IMR-90 (cell line): ENCODE measurements around the gene ERH. TPM values are rescaled to one million over a fixed set of nuclear protein-coding genes. Genes with fewer than 3 reads are reported as not detected.

Experiments used
- ATAC-seq: fragments of 200-7000 bp; cut with Tn5 transposase; 2 replicates; pipeline ENCODE4 v1.9.1; 2020; ENCODE audit warnings: low read depth, mild to moderate bottlenecking, moderate library complexity
- BruUV-seq: library from RNA; stranded (reverse); fragments of 400-500 nt; replicated peaks from 2 replicates; lab custom pipeline; 2021; lab: Mats Ljungman, UMichigan
- CTCF ChIA-PET: fragments of 300-600 bp; formaldehyde crosslinking; extraction: SDS; loops from one replicate; lab custom pipeline; 2021; ENCODE audit warnings: antibody characterized with exemption; lab: Yijun Ruan, JAX
- POLR2A ChIA-PET: fragments of 300-600 bp; sonication (Branson Sonifier 250); formaldehyde crosslinking; loops from one replicate; lab custom pipeline; 2022; ENCODE audit warnings: antibody characterized with exemption; ENCODE audit not compliant: unreplicated experiment; lab: Charles Lee
- DNase-seq: peaks from one replicate; pipeline ENCODE4 v3.0.0; 2013
- H2AFZ ChIP-seq: replicated peaks from 2 replicates; pipeline ENCODE3; 2013; ENCODE audit warnings: low read length, mild to moderate bottlenecking; ENCODE audit not compliant: poor library complexity
- H2AK5ac ChIP-seq: 2 replicates; pipeline ENCODE4 v1.6.1; 2013; ENCODE audit warnings: low read depth, low read length, inconsistent platforms
- H2AK9ac ChIP-seq: replicated peaks from 2 replicates; pipeline ENCODE3; 2013; ENCODE audit warnings: mild to moderate bottlenecking, low read depth, low read length, moderate library complexity; ENCODE audit not compliant: poor library complexity
- H2BK120ac ChIP-seq: 2 replicates; pipeline ENCODE4 v1.6.1; 2013; ENCODE audit warnings: low read depth, low read length, inconsistent platforms
- H2BK15ac ChIP-seq: 3 replicates; pipeline ENCODE4 v1.6.1; 2013; ENCODE audit warnings: low read depth, low read length, inconsistent platforms
- H2BK20ac ChIP-seq: 2 replicates; pipeline ENCODE4 v1.6.1; 2013; ENCODE audit warnings: low read depth, mild to moderate bottlenecking, inconsistent platforms, low read length, moderate library complexity
- H2BK5ac ChIP-seq: 2 replicates; pipeline ENCODE4 v1.6.1; 2013; ENCODE audit warnings: mild to moderate bottlenecking, low read depth, low read length, inconsistent platforms; ENCODE audit not compliant: poor library complexity, severe bottlenecking
- H3K14ac ChIP-seq: replicated peaks from 2 replicates; pipeline ENCODE4 v1.6.1; 2013; ENCODE audit warnings: low read depth, low read length, inconsistent platforms
- H3K18ac ChIP-seq: 2 replicates; pipeline ENCODE4 v1.6.1; 2013; ENCODE audit warnings: low read depth, low read length, control low read depth
- H3K23ac ChIP-seq: 2 replicates; pipeline ENCODE4 v1.6.1; 2013; ENCODE audit warnings: low read depth, low read length, inconsistent platforms
- H3K27ac ChIP-seq: 2 replicates; pipeline ENCODE4 v1.5.1; 2013; ENCODE audit warnings: mild to moderate bottlenecking, control low read depth, low read length; ENCODE audit not compliant: insufficient read depth
- H3K27me3 ChIP-seq: 2 replicates; pipeline ENCODE4 v1.6.1; 2013; ENCODE audit warnings: low read length; ENCODE audit not compliant: control insufficient read depth, insufficient read depth
- H3K36me3 ChIP-seq: 2 replicates; pipeline ENCODE4 v1.6.1; 2013; ENCODE audit warnings: low read length, mixed read lengths; ENCODE audit not compliant: control insufficient read depth, insufficient read depth
- H3K4ac ChIP-seq: 2 replicates; pipeline ENCODE4 v1.6.1; 2013; ENCODE audit warnings: low read depth, low read length, inconsistent platforms
- H3K4me1 ChIP-seq: 2 replicates; pipeline ENCODE4 v1.6.1; 2013; ENCODE audit warnings: low read length, mixed read lengths; ENCODE audit not compliant: control insufficient read depth, insufficient read depth
- H3K4me2 ChIP-seq: 2 replicates; pipeline ENCODE4 v1.6.1; 2013; ENCODE audit warnings: low read depth, mild to moderate bottlenecking, control low read depth, low read length, moderate library complexity
- H3K4me3 ChIP-seq: 2 replicates; pipeline ENCODE4 v1.5.1; 2013; ENCODE audit warnings: low read depth, mild to moderate bottlenecking, control low read depth, low read length, moderate library complexity; ENCODE audit not compliant: insufficient read depth
- H3K56ac ChIP-seq: 2 replicates; pipeline ENCODE4 v1.6.1; 2013; ENCODE audit warnings: low read length, inconsistent platforms; ENCODE audit not compliant: insufficient read depth; ENCODE audit errors: extremely low read depth
- H3K79me1 ChIP-seq, 2 experiments: 2 replicates each; pipeline ENCODE4 v1.6.1; 2013; ENCODE audit warnings: low read length in 2 of 2, inconsistent platforms in 1 of 2, low read depth in 1 of 2
- H3K9ac ChIP-seq: 2 replicates; pipeline ENCODE4 v1.6.1; 2013; ENCODE audit warnings: low read depth, low read length, control low read depth
- H3K9me1 ChIP-seq: 2 replicates; pipeline ENCODE4 v1.6.1; 2013; ENCODE audit warnings: low read length, inconsistent platforms; ENCODE audit not compliant: insufficient read depth
- H3K9me3 ChIP-seq: 2 replicates; pipeline ENCODE4 v1.6.1; 2013; ENCODE audit warnings: low read length; ENCODE audit not compliant: control insufficient read depth, insufficient read depth
- H4K20me1 ChIP-seq: 2 replicates; pipeline ENCODE4 v1.6.1; 2013; ENCODE audit warnings: low read length, inconsistent platforms; ENCODE audit not compliant: insufficient read depth
- H4K5ac ChIP-seq: 2 replicates; pipeline ENCODE4 v1.6.1; 2013; ENCODE audit warnings: mild to moderate bottlenecking, low read depth, low read length, control low read depth
- H4K8ac ChIP-seq, 2 experiments: 2 replicates each; pipeline ENCODE4 v1.6.1; 2013; ENCODE audit warnings: low read depth in 2 of 2, low read length in 2 of 2, control low read depth in 1 of 2, inconsistent platforms in 1 of 2
- H4K91ac ChIP-seq: 2 replicates; pipeline ENCODE4 v1.6.1; 2013; ENCODE audit warnings: low read depth, low read length, inconsistent platforms; ENCODE audit not compliant: insufficient read depth
- CEBPB ChIP-seq: IDR thresholded peaks from 2 replicates; pipeline ENCODE4 v1.6.1; 2012; ENCODE audit warnings: low read depth, low read length, improper control_type of control experiment
- MAZ ChIP-seq: IDR thresholded peaks from 2 replicates; pipeline ENCODE4 v1.6.1; 2012; ENCODE audit warnings: low read depth, mild to moderate bottlenecking, low read length, improper control_type of control experiment, moderate library complexity, borderline replicate concordance
- WGBS, 2 experiments: methylation state at CpG; one replicate each; pipeline versions ENCODE4 v1.1.5 to v1.1.7; 2013; ENCODE audit warnings: missing lambda C conversion rate in 2 of 2; ENCODE audit not compliant: insufficient read length in 1 of 2; ENCODE audit errors: extremely low coverage in 2 of 2; 5-methylcytosine and 5-hydroxymethylcytosine counted together
- dilution Hi-C: fragments of 300-500 bp; cut with HindIII; formaldehyde crosslinking; loops from one replicate; pipeline ENCODE4 v1.14.3; 2018; ENCODE audit warnings: low sequenced_read_pairs; ENCODE audit not compliant: unreplicated experiment
- in situ Hi-C: fragments of 300-500 bp; cut with MboI; formaldehyde crosslinking; loops from 3 replicates; pipeline ENCODE4 v1.14.3; 2019; ENCODE audit warnings: low sequenced_read_pairs, inconsistent platforms, mixed read lengths
- intact Hi-C: fragments of 100-400 bp; cut with micrococcal nuclease; formaldehyde crosslinking; loops from 2 replicates; pipeline ENCODE4 v1.10.0; 2022
- polyA plus RNA-seq, 3 experiments: library from polyadenylated mRNA; depleted of rRNA; stranded (reverse); fragments of >200 nt; gene quantifications; 2 replicates each; pipeline ENCODE4 v1.2.3, GENCODE V29; 2012; ENCODE audit warnings: low replicate concordance in 1 of 3
- total RNA-seq: library from RNA; depleted of rRNA; stranded (reverse); fragments of >200 nt; gene quantifications from 2 replicates; pipeline ENCODE4 v1.2.3, GENCODE V29; 2012

Gene ERH
- total and polyA plus RNA-seq, 2 of the 4 experiments (the other 2 are of a cell fraction), result 64.2 to 150 TPM

DNA sequence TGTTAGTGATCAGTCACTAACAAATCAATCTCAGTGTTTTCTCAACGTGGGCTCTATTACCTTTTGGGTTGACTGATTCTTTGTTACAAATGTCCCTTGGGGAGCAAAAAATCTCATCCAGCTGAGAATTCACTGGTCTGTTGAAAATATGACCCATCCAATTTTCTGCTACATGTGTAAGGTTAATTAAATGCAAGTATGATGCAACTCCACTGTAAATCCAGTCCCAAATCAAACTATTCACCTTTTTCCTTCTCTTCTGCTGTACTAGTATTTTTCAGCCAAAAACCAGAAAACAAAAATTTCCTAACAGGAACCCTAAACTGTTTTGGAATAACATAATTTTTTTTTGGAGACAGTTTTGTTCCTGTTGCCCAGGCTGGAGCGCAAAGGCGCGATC is 2.2 kb downstream of the ERH start:
- H3K18ac ChIP-seq, result no peak overlapping the region
- no peak overlapping the region for H2BK20ac ChIP-seq
- H4K8ac ChIP-seq, result no peak overlapping the region
- H3K4ac ChIP-seq, result no peak overlapping the region
- no peak overlapping the region for H4K91ac ChIP-seq
- H2BK120ac ChIP-seq, result no peak overlapping the region
- H3K9ac ChIP-seq, result no peak overlapping the region
- no peak overlapping the region for H2BK5ac ChIP-seq
- in situ Hi-C loops, result no loop called here
- ChIA-PET POLR2A (no interaction called here), CTCF (no interaction called here)
- no peak overlapping the region for H2AK9ac ChIP-seq
- peaks cover 6% of the 10 kb centered on the region for H3K9me1 ChIP-seq
- H3K4me1 ChIP-seq, result peaks cover 1% of the 10 kb centered on the region; the same call in 1 of the 2 replicates
- H2AFZ ChIP-seq, result no peak overlapping the region
- no peak overlapping the region for H2BK15ac ChIP-seq
- H3K4me3 ChIP-seq, result no peak overlapping the region
- peaks cover 31% of the 10 kb centered on the region for H4K20me1 ChIP-seq
- intact Hi-C loops, result no loop called here
- dilution Hi-C loops, result no loop called here
- H2AK5ac ChIP-seq, result no peak overlapping the region
- no peak overlapping the region for H3K14ac ChIP-seq
- no CpG with 5 or more reads among the region's 4 CpGs for WGBS, 2 experiments
- peak overlapping the region; percentile 42; the same call in 1 of the 2 replicates for H3K23ac ChIP-seq
- H4K5ac ChIP-seq, result no peak overlapping the region
- no TSS peak for BruUV-seq
- H3K9me3 ChIP-seq, result no peaks in the 10 kb centered on the region
- no peak overlapping the region for H3K56ac ChIP-seq
- H3K79me1 ChIP-seq, result peaks cover 29 to 65% of the 10 kb centered on the region in 2 experiments
- H3K36me3 ChIP-seq, result peaks cover 26% of the 10 kb centered on the region
- no peak for DNase-seq
- no peak overlapping the region for H3K27ac ChIP-seq
- H3K27me3 ChIP-seq, result no peaks in the 10 kb centered on the region
- ATAC-seq, result no peak
- no peak overlapping the region for H3K4me2 ChIP-seq
- TF ChIP-seq MAZ (no peak), CEBPB (peak; percentile 56; the same call in 1 of the 2 replicates)
